ENCODE measurements around the gene LRRN3.
A peak's percentile ranks its signal among the peaks of the same experiment; 100 is the strongest.

The LRRN3 gene

GRCh38 chr7:111089822-111090426 is 1.0 kb upstream of the LRRN3 start:
- no peak overlapping the region for H3K4me3 ChIP-seq (ENCODE audit: control insufficient read depth, low read depth, low read length)
- TF ChIP-seq CTCF (conservative IDR thresholded peaks at IDR 0.05; ENCODE audit: control insufficient read depth, insufficient read depth, low read depth, low read length): peak; percentile 85
- peak; percentile 66 for DNase-seq (ENCODE audit: low read depth)

GRCh38 chr7:111091593-111092358 is 849 bp downstream of the LRRN3 start:
- H3K4me3 ChIP-seq (ENCODE audit: control insufficient read depth, low read depth, low read length): no peak overlapping the region
- no peak for DNase-seq (ENCODE audit: low read depth)
- TF ChIP-seq CTCF (conservative IDR thresholded peaks at IDR 0.05; ENCODE audit: control insufficient read depth, insufficient read depth, low read depth, low read length): no peak

- DNase-seq (ENCODE audit: low read depth): no peak
- no peak for TF ChIP-seq CTCF (conservative IDR thresholded peaks at IDR 0.05; ENCODE audit: control insufficient read depth, insufficient read depth, low read depth, low read length)
- no peak overlapping the region for H3K4me3 ChIP-seq (ENCODE audit: control insufficient read depth, low read depth, low read length)
Measured at GRCh38 chr7:111092406-111093236, 1.7 kb downstream of the LRRN3 start.

- TF ChIP-seq CTCF (conservative IDR thresholded peaks at IDR 0.05; ENCODE audit: control insufficient read depth, insufficient read depth, low read depth, low read length): no peak
- H3K4me3 ChIP-seq (ENCODE audit: control insufficient read depth, low read depth, low read length): no peak overlapping the region
- no peak for DNase-seq (ENCODE audit: low read depth)
Measured at GRCh38 chr7:111093496-111093895, 2.6 kb downstream of the LRRN3 start.

- no peak overlapping the region for H3K4me3 ChIP-seq (ENCODE audit: control insufficient read depth, low read depth, low read length)
- TF ChIP-seq CTCF (conservative IDR thresholded peaks at IDR 0.05; ENCODE audit: control insufficient read depth, insufficient read depth, low read depth, low read length): no peak
- no peak for DNase-seq (ENCODE audit: low read depth)
Measured at GRCh38 chr7:111094419-111094818, 3.5 kb downstream of the LRRN3 start.

GRCh38 chr7:111096997-111097396 is 6.1 kb downstream of the LRRN3 start:
- H3K4me3 ChIP-seq (ENCODE audit: control insufficient read depth, low read depth, low read length): no peak overlapping the region
- no peak for TF ChIP-seq CTCF (conservative IDR thresholded peaks at IDR 0.05; ENCODE audit: control insufficient read depth, insufficient read depth, low read depth, low read length)
- no peak for DNase-seq (ENCODE audit: low read depth)

Measured in fibroblast of mammary gland (primary cell).